Activated T-helper 17 cell treated with anti-CD3 and anti-CD28 coated beads, Interleukin-2, amount 50 U/mL, for 72 hours (primary cell): ENCODE measurements around the gene EN2. TPM values are rescaled to one million over a fixed set of nuclear protein-coding genes. Genes with fewer than 3 reads are reported as not detected.

Source experiments
- ATAC-seq: fragments of 150-1000 bp; cut with Tn5 transposase; replicated peaks from 2 replicates; pipeline ENCODE4 v1.10.0; 2021; ENCODE audit warnings: mild to moderate bottlenecking, moderate library complexity
- H3K27ac Mint-ChIP-seq: one replicate; pipeline ENCODE4 v1.8.0; 2022; ENCODE audit warnings: mixed read lengths
- H3K27me3 Mint-ChIP-seq: one replicate; pipeline ENCODE4 v1.8.0; 2022; ENCODE audit warnings: mixed read lengths
- H3K36me3 Mint-ChIP-seq: one replicate; pipeline ENCODE4 v1.8.0; 2022; ENCODE audit warnings: low read depth, mild to moderate bottlenecking, mixed read lengths
- H3K4me1 Mint-ChIP-seq: one replicate; pipeline ENCODE4 v1.8.0; 2022; ENCODE audit warnings: mixed read lengths
- H3K4me3 Mint-ChIP-seq: one replicate; pipeline ENCODE4 v1.8.0; 2022; ENCODE audit warnings: mild to moderate bottlenecking, mixed read lengths
- H3K9me3 Mint-ChIP-seq: one replicate; pipeline ENCODE4 v1.8.0; 2022; ENCODE audit warnings: mixed read lengths
- total RNA-seq, 2 donors: library from RNA; stranded (reverse); gene quantifications; one replicate each; pipeline ENCODE4 v1.2.3, GENCODE V29; 2022

The EN2 gene
- total RNA-seq, 2 donors from 2014 or later = not detected

DNA sequence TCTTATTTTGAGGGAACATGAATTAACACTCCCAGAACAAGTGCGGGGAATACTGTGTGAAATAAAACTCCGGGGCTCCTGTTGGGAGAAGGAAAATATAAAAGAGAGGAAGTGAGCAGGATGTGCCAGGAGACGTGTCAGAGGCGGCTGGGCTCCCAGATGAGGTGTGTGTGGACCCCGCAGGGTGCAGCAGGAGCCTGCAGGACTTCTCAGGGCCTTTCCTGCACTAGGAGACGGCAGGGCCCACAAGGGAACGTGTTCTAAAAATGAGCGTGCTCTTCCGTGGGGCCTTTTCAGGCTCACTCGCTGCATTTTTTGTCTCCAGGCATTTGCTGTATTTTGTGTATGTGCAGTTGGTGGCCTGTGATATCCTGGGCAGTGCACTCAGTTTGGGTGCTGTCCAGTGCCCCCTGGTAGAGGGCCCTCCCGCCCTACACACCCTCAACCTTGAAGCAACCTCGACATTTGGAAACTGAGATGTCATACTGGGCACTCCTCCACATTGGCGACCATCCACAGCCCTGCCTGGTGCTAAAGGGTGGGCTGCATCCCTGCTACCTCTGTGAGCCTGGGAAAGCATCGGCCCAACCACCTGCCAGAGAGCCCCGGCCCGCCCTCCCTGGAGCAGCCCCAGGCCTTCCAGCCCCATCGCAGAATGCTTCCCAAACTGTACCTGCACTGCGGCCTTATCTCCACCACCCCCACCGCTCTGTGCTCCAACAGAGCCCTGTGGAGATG, 35.2 kb upstream of the EN2 start:
- H3K4me3 Mint-ChIP-seq = no peak overlapping the region
- peaks cover 24% of the 10 kb centered on the region for H3K27me3 Mint-ChIP-seq
- no peak for ATAC-seq
- H3K9me3 Mint-ChIP-seq = no peaks in the 10 kb centered on the region
- no peak overlapping the region for H3K27ac Mint-ChIP-seq
- no peaks in the 10 kb centered on the region for H3K4me1 Mint-ChIP-seq
- H3K36me3 Mint-ChIP-seq = no peaks in the 10 kb centered on the region

GRCh38 chr7:155423337-155424285, 34.3 kb upstream of the EN2 start:
- no peaks in the 10 kb centered on the region for H3K4me1 Mint-ChIP-seq
- H3K27me3 Mint-ChIP-seq = peaks cover 24% of the 10 kb centered on the region
- no peaks in the 10 kb centered on the region for H3K9me3 Mint-ChIP-seq
- no peak overlapping the region for H3K4me3 Mint-ChIP-seq
- ATAC-seq = no peak
- no peak overlapping the region for H3K27ac Mint-ChIP-seq
- no peaks in the 10 kb centered on the region for H3K36me3 Mint-ChIP-seq

DNA sequence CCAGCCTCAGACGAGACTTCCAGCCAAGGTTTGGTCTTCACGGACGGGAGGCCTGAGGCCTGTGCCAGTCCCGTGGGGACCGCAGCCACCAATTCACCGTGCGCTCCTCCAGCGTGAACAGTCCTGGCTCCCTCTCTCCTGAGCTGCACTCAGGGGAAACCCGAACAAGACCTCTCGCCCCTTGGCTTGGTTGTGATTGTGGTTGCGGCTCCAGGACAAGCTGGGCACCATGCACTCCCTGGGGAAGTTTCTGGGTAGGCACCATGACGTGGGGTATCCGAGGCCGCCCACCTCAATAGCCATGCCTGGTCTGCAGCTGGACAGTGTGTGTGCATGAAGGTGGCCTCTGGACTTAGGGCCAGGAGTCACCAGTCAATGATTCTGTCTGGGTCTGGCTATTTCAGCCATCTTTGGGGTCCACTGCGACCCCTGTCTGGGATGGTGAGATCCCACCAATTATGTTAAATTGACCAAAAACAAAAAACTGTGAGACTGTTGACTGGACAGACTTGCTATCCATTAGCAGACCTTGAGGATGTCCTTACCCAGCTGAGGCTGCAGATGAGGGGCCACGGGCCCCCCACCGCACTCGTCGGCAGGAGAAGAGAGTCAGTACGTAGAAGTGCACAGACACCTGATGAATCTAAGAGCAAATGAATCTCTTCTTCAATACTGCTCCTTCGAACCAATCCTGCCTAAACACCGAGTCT, 33.5 kb upstream of the EN2 start:
- no peaks in the 10 kb centered on the region for H3K9me3 Mint-ChIP-seq
- H3K27ac Mint-ChIP-seq = no peak overlapping the region
- no peak for ATAC-seq
- peaks cover 26% of the 10 kb centered on the region for H3K27me3 Mint-ChIP-seq
- no peaks in the 10 kb centered on the region for H3K4me1 Mint-ChIP-seq
- no peaks in the 10 kb centered on the region for H3K36me3 Mint-ChIP-seq
- H3K4me3 Mint-ChIP-seq = no peak overlapping the region

- no peak overlapping the region for H3K27ac Mint-ChIP-seq
- H3K36me3 Mint-ChIP-seq = no peaks in the 10 kb centered on the region
- H3K27me3 Mint-ChIP-seq = peaks cover 25% of the 10 kb centered on the region
- no peak for ATAC-seq
- H3K4me3 Mint-ChIP-seq = no peak overlapping the region
- H3K9me3 Mint-ChIP-seq = no peaks in the 10 kb centered on the region
- no peaks in the 10 kb centered on the region for H3K4me1 Mint-ChIP-seq
Measured at GRCh38 chr7:155425011-155425340, 33.0 kb upstream of the EN2 start.

- no peak overlapping the region for H3K4me3 Mint-ChIP-seq
- no peaks in the 10 kb centered on the region for H3K36me3 Mint-ChIP-seq
- no peaks in the 10 kb centered on the region for H3K4me1 Mint-ChIP-seq
- no peak overlapping the region for H3K27ac Mint-ChIP-seq
- peaks cover 31% of the 10 kb centered on the region for H3K27me3 Mint-ChIP-seq
- no peaks in the 10 kb centered on the region for H3K9me3 Mint-ChIP-seq
- ATAC-seq = no peak
Measured at GRCh38 chr7:155425887-155426286, 32.0 kb upstream of the EN2 start.

GRCh38 chr7:155426543-155427410, 31.2 kb upstream of the EN2 start:
- Mint-ChIP-seq H3K27ac (no peak overlapping the region), H3K9me3 (no peaks in the 10 kb centered on the region), H3K4me1 (no peaks in the 10 kb centered on the region), H3K4me3 (no peak overlapping the region), H3K36me3 (no peaks in the 10 kb centered on the region), H3K27me3 (peaks cover 35% of the 10 kb centered on the region)
- no peak for ATAC-seq

DNA sequence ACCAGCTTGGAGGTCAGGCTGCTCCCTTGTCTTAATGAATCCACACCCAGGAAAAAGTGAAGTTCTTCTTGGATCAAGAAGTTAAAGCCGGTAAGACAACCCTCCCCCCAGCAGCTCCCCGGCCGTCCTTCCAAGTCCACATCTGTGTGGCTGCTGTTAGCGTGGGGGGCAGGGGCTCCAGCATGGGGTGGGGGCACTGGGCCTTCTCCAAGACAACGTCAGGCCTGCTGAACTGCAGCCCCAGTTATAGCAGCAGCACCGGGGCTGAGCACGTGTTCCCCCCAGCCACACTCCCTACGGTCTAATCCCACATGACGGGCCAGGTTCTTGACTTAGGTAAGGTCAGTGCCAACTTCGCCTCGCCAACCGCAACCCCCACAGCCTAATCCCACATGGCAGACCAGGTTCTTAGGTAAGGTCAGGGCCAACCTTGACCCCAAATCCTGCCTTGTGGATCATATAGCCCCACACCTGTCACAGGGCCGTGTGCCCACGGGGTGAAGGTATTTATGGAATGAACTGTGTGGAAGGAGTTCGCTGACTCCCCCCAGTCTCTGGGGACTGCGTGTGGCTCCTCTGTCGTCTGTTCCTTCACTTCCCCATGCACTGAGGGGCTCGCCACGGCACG, 30.4 kb upstream of the EN2 start:
- Mint-ChIP-seq H3K4me1 (no peaks in the 10 kb centered on the region), H3K36me3 (no peaks in the 10 kb centered on the region), H3K4me3 (no peak overlapping the region), H3K9me3 (no peaks in the 10 kb centered on the region), H3K27me3 (peaks cover 39% of the 10 kb centered on the region), H3K27ac (no peak overlapping the region)
- no peak for ATAC-seq

DNA sequence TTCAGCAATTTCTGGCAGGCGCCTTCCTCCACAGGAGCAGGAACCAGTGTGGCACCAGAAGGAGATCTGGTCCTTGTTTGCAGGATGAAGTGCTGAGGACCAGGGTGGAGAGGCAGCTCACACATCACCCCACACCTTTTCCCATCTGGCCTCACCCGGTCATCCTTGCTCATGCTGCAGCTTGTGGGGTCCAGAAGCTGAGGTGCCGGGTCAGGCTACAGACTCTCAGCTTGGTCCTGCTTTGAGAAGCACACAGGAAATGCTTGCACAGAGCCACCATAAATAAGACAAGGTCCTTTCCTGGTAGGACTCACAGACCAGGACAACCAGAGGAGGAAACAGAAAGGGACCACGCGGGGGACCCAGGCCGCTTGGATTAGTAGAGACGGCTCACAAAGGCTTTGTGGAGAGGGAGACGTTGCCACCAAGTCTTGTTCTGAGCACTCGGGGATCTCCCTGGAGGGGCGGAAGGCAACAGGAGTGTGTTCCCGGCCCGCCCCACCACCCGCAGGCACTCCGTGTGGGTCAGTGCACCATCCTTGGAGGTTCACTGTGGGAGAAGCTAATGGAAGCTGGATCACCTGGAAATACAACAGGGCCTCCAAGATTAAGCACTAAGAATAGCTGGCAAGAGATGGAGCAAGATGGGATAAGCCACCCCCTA, 29.6 kb upstream of the EN2 start:
- no peaks in the 10 kb centered on the region for H3K36me3 Mint-ChIP-seq
- no peak overlapping the region for H3K4me3 Mint-ChIP-seq
- peaks cover 39% of the 10 kb centered on the region for H3K27me3 Mint-ChIP-seq
- no peaks in the 10 kb centered on the region for H3K9me3 Mint-ChIP-seq
- ATAC-seq = no peak
- H3K4me1 Mint-ChIP-seq = no peaks in the 10 kb centered on the region
- no peak overlapping the region for H3K27ac Mint-ChIP-seq

GRCh38 chr7:155429651-155430050, 28.3 kb upstream of the EN2 start:
- Mint-ChIP-seq H3K27me3 (peaks cover 41% of the 10 kb centered on the region), H3K9me3 (no peaks in the 10 kb centered on the region), H3K27ac (no peak overlapping the region), H3K4me1 (no peaks in the 10 kb centered on the region), H3K4me3 (no peak overlapping the region), H3K36me3 (no peaks in the 10 kb centered on the region)
- no peak for ATAC-seq

GRCh38 chr7:155430606-155431005, 27.3 kb upstream of the EN2 start:
- Mint-ChIP-seq H3K4me1 (no peaks in the 10 kb centered on the region), H3K27ac (no peak overlapping the region), H3K4me3 (no peak overlapping the region), H3K36me3 (no peaks in the 10 kb centered on the region), H3K27me3 (peaks cover 40% of the 10 kb centered on the region), H3K9me3 (no peaks in the 10 kb centered on the region)
- no peak for ATAC-seq

- Mint-ChIP-seq H3K4me1 (no peaks in the 10 kb centered on the region), H3K4me3 (no peak overlapping the region), H3K27ac (no peak overlapping the region)
Measured at GRCh38 chr7:155431231-155431630, 26.7 kb upstream of the EN2 start.

GRCh38 chr7:155431711-155432110, 26.2 kb upstream of the EN2 start:
- Mint-ChIP-seq H3K36me3 (no peaks in the 10 kb centered on the region), H3K27ac (no peak overlapping the region), H3K27me3 (peaks cover 50% of the 10 kb centered on the region), H3K4me3 (no peak overlapping the region), H3K9me3 (no peaks in the 10 kb centered on the region), H3K4me1 (no peaks in the 10 kb centered on the region)
- no peak for ATAC-seq

More at GRCh38 chr7:155431231-155431630, 26.7 kb upstream of the EN2 start:
- no peaks in the 10 kb centered on the region for H3K9me3 Mint-ChIP-seq
- no peaks in the 10 kb centered on the region for H3K36me3 Mint-ChIP-seq
- ATAC-seq = no peak
- peaks cover 46% of the 10 kb centered on the region for H3K27me3 Mint-ChIP-seq

GRCh38 chr7:155435110-155435509, 22.8 kb upstream of the EN2 start:
- H3K36me3 Mint-ChIP-seq = no peaks in the 10 kb centered on the region
- no peaks in the 10 kb centered on the region for H3K9me3 Mint-ChIP-seq
- H3K4me3 Mint-ChIP-seq = no peak overlapping the region

More at GRCh38 chr7:155435110-155435509, 22.8 kb upstream of the EN2 start:
- Mint-ChIP-seq H3K27ac (no peak overlapping the region), H3K27me3 (peaks cover 46% of the 10 kb centered on the region), H3K4me1 (no peaks in the 10 kb centered on the region)
- ATAC-seq = no peak
